ENCODE data around the gene EXD3.
"Not testable (repeated sequence)": the region's sequence is repeated elsewhere in the genome, so short reads cannot be mapped to it uniquely, and the experiment has no call there.

Gene EXD3

GRCh38 chr9:137264067-137264466 lies 158.9 kb downstream of the EXD3 start:
- DNase-seq: no peak

GRCh38 chr9:137263506-137263905 lies 159.5 kb downstream of the EXD3 start:
- DNase-seq: no peak

GRCh38 chr9:137262909-137263285 lies 160.1 kb downstream of the EXD3 start:
- no peak for DNase-seq

GRCh38 chr9:137262173-137262908 lies 160.6 kb downstream of the EXD3 start:
- not testable (repeated sequence) for DNase-seq
